H54 (cell line): ENCODE data around the gene OBP2A.
"Not testable (repeated sequence)": the region's sequence is repeated elsewhere in the genome, so short reads cannot be mapped to it uniquely, and the experiment has no call there.

ENCODE experiments used
- DNase-seq: peaks from one replicate; pipeline ENCODE4 v3.0.0; 2011; ENCODE audit warnings: low spot score, mixed read lengths; ENCODE audit not compliant: insufficient read length
- FAIRE-seq: peaks from 3 replicates; lab custom pipeline; 2011; peaks lifted over from hg19 to GRCh38; lab: Jason Lieb, UNC
- POLR2A ChIP-seq: IDR thresholded peaks from 2 replicates; pipeline ENCODE4 v1.6.1; 2011; ENCODE audit warnings: low read depth, mild to moderate bottlenecking, low read length

OBP2A gene

DNA sequence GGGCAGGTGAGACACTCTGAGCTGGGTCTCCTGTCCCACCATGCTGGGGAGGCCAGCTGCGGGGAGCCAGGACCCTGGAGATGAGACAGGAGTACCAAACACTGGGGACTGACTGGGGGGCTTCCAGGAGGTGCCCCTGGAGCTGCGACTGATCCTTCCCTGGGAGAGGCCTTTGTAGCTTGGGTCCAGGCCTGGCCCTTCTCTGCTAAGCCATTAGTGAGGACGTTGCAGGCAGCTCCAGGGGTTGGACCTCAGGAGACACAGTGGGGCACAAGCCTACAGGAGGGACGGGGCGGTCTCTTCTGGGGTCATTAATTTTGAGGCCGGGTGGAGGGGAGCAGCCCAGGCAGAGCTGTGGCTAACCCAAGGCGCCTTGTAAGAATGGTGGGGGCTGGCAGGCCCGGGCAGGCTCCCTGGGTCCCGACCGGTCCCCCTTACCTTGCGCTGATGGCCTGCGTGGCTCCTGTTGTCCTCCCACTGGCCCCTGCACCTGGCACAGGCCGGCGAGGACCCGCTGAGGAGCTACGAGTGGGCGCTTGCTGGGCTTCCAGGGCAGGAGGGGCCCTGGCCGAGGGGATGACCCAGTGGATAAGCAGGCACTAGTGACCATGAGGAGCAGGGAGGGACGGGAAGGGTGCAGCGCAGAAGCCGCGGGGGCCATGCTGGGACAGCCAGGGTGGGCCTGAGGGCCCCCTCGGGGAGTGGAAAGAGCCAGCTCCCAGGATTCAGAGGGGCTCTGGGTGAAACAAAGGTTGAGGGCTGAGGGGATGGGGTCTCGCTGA lies 40.3 kb upstream of the OBP2A start:
- DNase-seq (no peak), FAIRE-seq (no peak)
- no peak for TF ChIP-seq POLR2A

DNA sequence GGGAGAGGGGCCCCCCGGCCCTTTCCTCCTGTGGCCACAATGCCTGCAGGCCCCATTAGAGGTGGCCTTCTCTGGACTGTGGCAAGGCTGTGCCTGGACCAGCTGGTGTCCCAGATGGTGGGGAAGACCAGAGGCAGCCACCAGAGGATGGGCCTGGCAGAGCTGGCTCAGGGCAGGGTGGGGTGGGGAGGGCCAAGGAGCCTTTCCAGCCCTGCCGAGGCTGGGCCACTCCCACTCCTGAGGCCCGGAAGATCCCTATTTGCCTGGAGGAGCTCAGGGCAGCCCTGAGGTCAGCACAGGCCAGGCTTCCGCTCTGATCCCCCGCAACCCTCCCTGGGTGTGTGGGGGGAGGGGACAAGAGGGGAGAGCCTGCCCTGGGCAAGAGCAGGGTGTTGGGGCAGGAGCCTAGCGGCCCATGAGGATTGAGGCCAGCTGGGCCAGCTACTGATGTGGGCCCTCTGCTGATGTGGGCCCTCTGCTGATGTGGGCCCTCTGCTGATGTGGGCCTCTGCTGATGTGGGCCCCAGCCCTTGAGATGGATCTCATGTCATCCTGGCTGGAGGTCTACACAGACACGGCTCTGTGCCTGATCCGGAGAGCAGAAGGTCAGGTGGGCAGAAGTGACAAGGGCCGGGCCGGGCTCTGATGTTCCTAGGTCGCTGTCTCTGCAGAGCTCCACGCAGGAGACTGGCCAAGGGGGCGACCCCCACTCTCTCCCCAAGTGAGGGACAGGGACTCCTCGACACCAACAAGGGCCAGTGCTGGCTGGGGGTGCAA lies 39.4 kb upstream of the OBP2A start:
- no peak for DNase-seq
- FAIRE-seq = no peak
- TF ChIP-seq POLR2A = no peak

GRCh38 chr9:135507104-135508035 lies 38.6 kb upstream of the OBP2A start:
- FAIRE-seq (no peak), DNase-seq (no peak)

DNA sequence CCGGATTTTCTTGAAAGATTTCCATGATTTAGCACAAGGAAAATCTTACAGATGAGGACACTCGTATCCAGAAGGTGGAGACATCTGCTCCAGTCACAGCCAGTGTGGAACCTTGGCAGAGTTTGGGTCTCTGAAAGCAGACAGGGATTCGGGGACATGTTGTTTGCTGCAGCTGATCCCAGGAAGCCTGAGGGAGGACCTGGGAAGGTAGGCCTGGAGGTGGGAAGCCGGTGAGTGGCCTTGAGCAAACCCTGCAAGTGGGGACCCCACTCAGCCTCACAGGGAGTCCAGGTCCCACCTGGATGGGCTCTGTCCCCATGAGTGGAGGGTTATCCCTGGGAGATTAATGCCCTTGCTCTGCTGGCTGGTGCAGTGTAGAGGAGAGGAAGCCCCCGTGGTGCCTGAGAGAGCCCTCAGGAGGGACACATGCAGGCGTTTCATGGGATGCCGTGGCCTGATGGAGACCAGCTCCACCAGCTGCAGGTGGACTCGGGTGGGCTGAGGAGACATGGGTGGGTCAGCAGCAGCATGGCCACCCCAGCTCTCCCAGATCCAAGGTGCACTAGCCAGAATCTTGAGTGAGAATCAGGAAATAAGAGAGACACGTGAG lies 37.6 kb upstream of the OBP2A start:
- TF ChIP-seq POLR2A = no peak
- FAIRE-seq (no peak), DNase-seq (no peak)

More at GRCh38 chr9:135507104-135508035, 38.6 kb upstream of the OBP2A start:
- no peak for TF ChIP-seq POLR2A

GRCh38 chr9:135509458-135509857 lies 36.5 kb upstream of the OBP2A start:
- FAIRE-seq = no peak
- DNase-seq = no peak
- TF ChIP-seq POLR2A = no peak

- DNase-seq = no peak
- FAIRE-seq = no peak
Observed at GRCh38 chr9:135512241-135512603, 33.7 kb upstream of the OBP2A start.

DNA sequence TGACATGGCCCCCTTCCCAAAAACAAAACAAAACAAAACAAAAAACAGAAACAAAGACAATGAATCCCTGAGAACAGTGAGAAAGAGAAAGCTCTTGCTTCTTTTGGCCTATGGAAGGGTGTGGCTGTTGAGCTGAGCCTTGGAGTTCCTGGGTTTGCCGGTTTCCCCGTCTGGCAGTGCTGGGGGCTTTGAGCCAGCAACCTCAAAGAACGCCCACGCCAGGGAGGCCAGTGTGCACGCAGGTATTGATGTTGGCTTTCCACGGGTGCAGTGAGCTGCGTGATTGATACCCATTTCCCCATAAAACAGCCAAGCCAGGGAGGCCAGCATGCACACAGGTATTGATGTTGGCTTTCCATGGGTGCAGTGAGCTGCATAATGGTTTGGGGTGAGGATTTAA lies 33.0 kb upstream of the OBP2A start:
- TF ChIP-seq POLR2A = no peak
- FAIRE-seq (no peak), DNase-seq (no peak)

More at GRCh38 chr9:135512241-135512603, 33.7 kb upstream of the OBP2A start:
- TF ChIP-seq POLR2A = no peak

DNA sequence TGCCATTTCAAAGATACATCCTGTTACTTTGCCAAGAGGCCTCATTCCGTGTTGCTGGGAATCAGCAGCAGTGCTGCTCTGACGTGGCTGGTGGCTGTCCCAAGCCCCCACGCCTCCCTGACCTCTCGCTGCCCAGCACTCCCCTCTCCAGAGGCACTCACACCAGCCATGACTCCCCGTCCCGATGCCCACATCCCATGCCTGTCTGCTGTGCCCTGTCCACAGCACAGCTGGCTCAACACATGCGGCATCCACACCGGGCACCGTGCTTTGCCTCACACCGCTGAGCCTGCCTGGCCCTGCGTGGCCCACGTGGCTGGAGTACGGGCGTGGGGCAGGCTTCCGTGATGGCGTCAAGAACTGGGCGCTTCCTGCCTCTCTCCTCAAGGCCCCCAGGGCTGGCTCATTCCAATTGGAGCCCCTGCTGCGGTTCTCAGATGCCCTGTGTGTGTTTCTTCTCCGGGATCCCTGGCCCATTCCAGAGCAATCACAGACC lies 32.5 kb upstream of the OBP2A start:
- no peak for FAIRE-seq
- no peak for DNase-seq

GRCh38 chr9:135513906-135514305 lies 32.0 kb upstream of the OBP2A start:
- not testable (repeated sequence) for DNase-seq, FAIRE-seq

More for the DNA sequence above, 32.5 kb upstream of the OBP2A start:
- TF ChIP-seq POLR2A = no peak

DNA sequence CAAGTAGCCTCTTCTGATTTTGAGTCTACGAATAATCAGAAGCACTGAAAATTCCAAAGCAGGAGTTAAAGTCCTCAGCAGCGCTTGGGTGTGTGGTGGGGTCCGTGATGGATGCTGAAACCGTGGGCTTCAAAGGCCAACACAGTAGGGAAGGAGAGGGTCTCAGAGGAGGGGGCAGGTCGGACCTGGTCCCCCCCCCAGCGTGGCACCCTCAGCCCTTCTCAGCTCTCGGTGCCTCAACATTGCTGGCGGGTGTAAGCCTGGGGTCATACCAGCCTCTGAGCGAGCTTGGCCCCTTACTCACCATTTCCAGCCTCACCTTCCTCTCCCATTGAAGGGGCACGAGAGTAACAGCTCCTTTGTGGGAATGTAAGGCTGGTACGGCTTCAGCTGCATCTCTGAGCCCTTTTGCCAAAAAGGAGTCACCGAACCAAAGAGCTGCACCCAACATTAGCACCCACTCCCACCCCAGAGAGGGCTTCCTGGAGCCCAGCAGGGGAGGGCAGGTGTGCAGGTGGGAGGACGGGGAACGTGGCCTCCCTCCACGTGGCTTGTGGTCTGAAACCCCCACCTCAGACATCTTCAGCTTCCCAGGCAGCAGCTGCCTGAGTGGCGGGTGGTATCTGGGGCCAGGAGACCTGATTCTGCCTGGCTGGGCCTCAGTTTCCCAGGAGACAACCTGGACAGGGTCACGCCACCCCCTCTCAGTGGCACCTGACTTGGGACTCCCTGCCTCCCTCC lies 31.4 kb upstream of the OBP2A start:
- no peak for FAIRE-seq
- DNase-seq = no peak
- no peak for TF ChIP-seq POLR2A

GRCh38 chr9:135515083-135515951 lies 30.6 kb upstream of the OBP2A start:
- FAIRE-seq = no peak
- no peak for DNase-seq
- no peak for TF ChIP-seq POLR2A
